Fibroblast of skin of back (primary cell): ENCODE data around the gene MRPS18C.
"Not testable (repeated sequence)": the region's sequence is repeated elsewhere in the genome, so short reads cannot be mapped to it uniquely, and the experiment has no call there.

Source experiments
- DNase-seq: peaks from one replicate; pipeline ENCODE4 v3.0.0-alpha.2; 2013

The MRPS18C gene

GRCh38 chr4:83498187-83498586 is 42.3 kb downstream of the MRPS18C start:
- no peak for DNase-seq

- DNase-seq = not testable (repeated sequence)
These were observed 45.8 kb downstream of the MRPS18C start for GRCh38 chr4:83501671-83502070.

DNA sequence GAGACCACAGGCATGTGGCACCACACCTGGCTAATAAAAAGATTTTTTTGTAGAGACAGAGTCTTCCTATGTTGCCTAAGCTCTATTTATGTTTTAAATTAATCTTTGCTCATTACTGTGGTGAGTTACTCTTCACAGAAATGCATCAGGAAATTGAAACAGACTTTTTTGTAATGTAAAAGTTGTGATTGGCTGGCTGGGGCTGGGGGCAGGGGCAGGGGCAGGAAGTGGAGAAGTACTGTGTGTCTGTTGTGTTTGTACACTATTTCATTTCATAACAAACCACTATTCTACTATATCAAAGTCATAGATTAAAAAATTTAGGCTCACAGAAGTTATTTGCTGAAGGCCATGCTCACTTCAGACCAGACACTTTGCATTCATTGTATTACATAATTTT is 48.1 kb downstream of the MRPS18C start:
- DNase-seq = no peak

DNA sequence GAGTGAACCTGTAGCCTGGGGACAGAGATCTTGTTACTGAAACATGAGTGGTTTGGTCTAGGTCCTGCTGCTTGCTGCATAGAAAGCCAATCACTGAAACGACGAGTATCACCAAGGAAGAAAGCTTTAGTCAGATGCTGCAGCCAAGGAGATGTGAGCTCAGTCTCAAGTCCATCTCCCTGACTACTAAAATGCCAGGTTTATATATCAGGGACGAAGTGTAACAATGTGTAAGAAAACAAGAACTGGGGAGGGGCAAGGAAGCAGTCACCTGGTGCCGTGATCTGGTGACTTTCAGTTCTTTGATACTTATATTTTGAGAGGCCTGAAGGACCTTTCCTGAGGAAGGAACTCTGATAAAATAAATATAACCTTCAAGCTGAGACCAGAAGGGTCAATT is 48.6 kb downstream of the MRPS18C start:
- DNase-seq = no peak

- no peak for DNase-seq
These were observed 49.1 kb downstream of the MRPS18C start for GRCh38 chr4:83504996-83505395.

DNA sequence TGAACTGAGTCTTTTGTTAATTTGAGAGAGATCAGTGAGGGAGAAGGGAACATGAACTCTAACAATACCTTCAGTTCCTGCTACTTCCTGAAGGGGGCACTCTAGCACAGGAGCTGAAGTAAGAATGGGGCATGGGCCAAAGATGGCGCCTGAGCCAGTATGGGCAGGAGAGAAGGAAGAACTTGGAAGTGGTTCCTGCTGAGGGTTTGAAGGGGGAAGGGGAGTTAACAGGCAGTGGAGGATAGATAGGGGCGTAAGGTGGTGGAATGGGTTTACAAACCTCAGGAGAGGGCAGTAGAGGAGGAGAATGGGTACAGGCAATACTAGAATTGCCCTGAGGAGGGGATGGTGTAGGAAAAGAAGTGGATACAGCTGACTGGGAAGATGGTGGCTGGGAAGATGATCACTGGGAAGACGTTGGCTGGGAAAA is 53.3 kb downstream of the MRPS18C start:
- peak; percentile 23 for DNase-seq

DNA sequence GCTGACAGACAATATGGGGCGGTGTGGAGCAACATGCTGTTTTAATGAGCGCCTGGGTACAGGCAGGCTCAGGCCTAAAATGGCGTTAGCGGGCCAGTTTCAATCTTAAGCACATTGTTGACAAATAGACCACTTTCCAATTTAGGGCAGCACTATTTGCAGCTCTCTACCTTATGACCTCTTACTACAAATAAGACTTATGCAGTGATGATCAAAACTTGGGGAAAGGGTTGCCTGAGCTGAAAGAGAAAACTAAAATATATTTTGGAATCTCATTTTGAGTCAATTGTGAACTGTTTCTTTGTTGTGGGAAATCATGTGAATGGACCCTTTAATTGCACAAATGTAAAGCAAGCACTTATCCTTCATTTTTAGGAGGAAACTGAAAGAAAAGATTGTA is 54.6 kb downstream of the MRPS18C start:
- no peak for DNase-seq
